ENCODE data around the gene GOLGA2. TPM values are rescaled to one million over a fixed set of nuclear protein-coding genes. Genes with fewer than 3 reads are reported as not detected.
A peak's percentile ranks its signal among the peaks of the same experiment; 100 is the strongest.

The GOLGA2 gene
- total RNA-seq, 1 donor from 2014 or later = 105 TPM

GRCh38 chr9:128243215-128244018 is 32.4 kb downstream of the GOLGA2 start:
- Mint-ChIP-seq H3K4me3 (ENCODE audit: unreplicated experiment) (peak overlapping the region; percentile 4), H3K9me3 (ENCODE audit: unreplicated experiment) (no peaks in the 10 kb centered on the region), H3K27ac (ENCODE audit: unreplicated experiment) (no peak overlapping the region), H3K36me3 (ENCODE audit: low read depth, unreplicated experiment) (peaks cover 19% of the 10 kb centered on the region), H3K4me1 (ENCODE audit: low read depth, unreplicated experiment) (peaks cover 14% of the 10 kb centered on the region), H3K27me3 (ENCODE audit: low read depth, unreplicated experiment) (no peaks in the 10 kb centered on the region)
- Histone ChIP-seq H3K4me1 (ENCODE audit: insufficient read depth, low read length) (peaks cover 31% of the 10 kb centered on the region), H3K79me2 (ENCODE audit: insufficient read depth, low read length) (no peaks in the 10 kb centered on the region), H3K27ac (ENCODE audit: low read depth, low read length) (no peak overlapping the region), H2AFZ (ENCODE audit: low read depth, low read length) (no peak overlapping the region), H3K4me2 (ENCODE audit: low read length) (peak overlapping the region; percentile 45), H3K36me3 (ENCODE audit: insufficient read depth, low read length) (no peaks in the 10 kb centered on the region), H3K27me3 (ENCODE audit: insufficient read depth, low read length) (no peaks in the 10 kb centered on the region), H3K4me3 (ENCODE audit: insufficient read depth, low read depth, low read length) (no peak overlapping the region), H3K9me3 (ENCODE audit: insufficient read depth, low read depth, low read length) (no peaks in the 10 kb centered on the region), H4K20me1 (ENCODE audit: insufficient read depth, low read length) (no peaks in the 10 kb centered on the region), H3K9ac (ENCODE audit: low read length) (no peak overlapping the region)
- DNase-seq (ENCODE audit: low read depth) (no peak), FAIRE-seq (no peak)
- TF ChIP-seq, protein P1, sequence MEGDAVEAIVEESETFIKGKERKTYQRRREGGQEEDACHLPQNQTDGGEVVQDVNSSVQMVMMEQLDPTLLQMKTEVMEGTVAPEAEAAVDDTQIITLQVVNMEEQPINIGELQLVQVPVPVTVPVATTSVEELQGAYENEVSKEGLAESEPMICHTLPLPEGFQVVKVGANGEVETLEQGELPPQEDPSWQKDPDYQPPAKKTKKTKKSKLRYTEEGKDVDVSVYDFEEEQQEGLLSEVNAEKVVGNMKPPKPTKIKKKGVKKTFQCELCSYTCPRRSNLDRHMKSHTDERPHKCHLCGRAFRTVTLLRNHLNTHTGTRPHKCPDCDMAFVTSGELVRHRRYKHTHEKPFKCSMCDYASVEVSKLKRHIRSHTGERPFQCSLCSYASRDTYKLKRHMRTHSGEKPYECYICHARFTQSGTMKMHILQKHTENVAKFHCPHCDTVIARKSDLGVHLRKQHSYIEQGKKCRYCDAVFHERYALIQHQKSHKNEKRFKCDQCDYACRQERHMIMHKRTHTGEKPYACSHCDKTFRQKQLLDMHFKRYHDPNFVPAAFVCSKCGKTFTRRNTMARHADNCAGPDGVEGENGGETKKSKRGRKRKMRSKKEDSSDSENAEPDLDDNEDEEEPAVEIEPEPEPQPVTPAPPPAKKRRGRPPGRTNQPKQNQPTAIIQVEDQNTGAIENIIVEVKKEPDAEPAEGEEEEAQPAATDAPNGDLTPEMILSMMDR (IDR thresholded peaks at IDR 0.05; ENCODE audit: insufficient read depth, low read depth, low read length) = no peak
- no peak for TF ChIP-seq EZH2 (IDR thresholded peaks at IDR 0.05; ENCODE audit: insufficient read depth, low read length)

DNA sequence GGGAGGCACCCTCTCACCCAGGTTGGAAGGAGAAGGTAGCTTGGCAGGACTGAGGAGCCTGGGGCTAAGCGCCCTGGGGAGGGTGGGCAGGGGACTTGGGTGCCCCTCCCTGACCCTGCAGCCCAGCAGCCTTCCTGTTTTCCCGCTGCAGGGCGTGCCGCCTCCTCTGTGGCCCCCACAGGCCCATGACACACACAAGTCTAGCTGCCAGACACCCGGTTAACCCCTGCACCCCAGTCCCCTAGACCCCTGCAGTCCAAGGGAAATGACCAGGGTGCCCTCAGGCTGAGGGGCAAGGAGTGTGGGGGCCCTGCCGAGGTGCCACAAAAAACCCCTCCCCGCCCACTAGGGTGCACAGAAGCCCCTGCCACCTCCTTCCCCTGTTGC is 33.0 kb downstream of the GOLGA2 start:
- no peak overlapping the region for H2AFZ ChIP-seq (ENCODE audit: low read depth, low read length)
- no peak overlapping the region for H3K27ac Mint-ChIP-seq (ENCODE audit: unreplicated experiment)
- FAIRE-seq (no peak), DNase-seq (ENCODE audit: low read depth) (no peak)
- H3K27me3 ChIP-seq (ENCODE audit: insufficient read depth, low read length) = no peaks in the 10 kb centered on the region
- H3K9ac ChIP-seq (ENCODE audit: low read length) = no peak overlapping the region
- no peaks in the 10 kb centered on the region for H3K9me3 ChIP-seq (ENCODE audit: insufficient read depth, low read depth, low read length)
- H3K27ac ChIP-seq (ENCODE audit: low read depth, low read length) = no peak overlapping the region
- H3K4me3 ChIP-seq (ENCODE audit: insufficient read depth, low read depth, low read length) = no peak overlapping the region
- no peaks in the 10 kb centered on the region for H3K36me3 ChIP-seq (ENCODE audit: insufficient read depth, low read length)
- peaks cover 16% of the 10 kb centered on the region for H3K36me3 Mint-ChIP-seq (ENCODE audit: low read depth, unreplicated experiment)
- H4K20me1 ChIP-seq (ENCODE audit: insufficient read depth, low read length) = no peaks in the 10 kb centered on the region
- no peak overlapping the region for H3K4me2 ChIP-seq (ENCODE audit: low read length)
- H3K27me3 Mint-ChIP-seq (ENCODE audit: low read depth, unreplicated experiment) = no peaks in the 10 kb centered on the region
- no peaks in the 10 kb centered on the region for H3K9me3 Mint-ChIP-seq (ENCODE audit: unreplicated experiment)
- no peak for TF ChIP-seq EZH2 (IDR thresholded peaks at IDR 0.05; ENCODE audit: insufficient read depth, low read length)
- TF ChIP-seq, protein P1 (IDR thresholded peaks at IDR 0.05; ENCODE audit: insufficient read depth, low read depth, low read length) = no peak
- no peak overlapping the region for H3K4me3 Mint-ChIP-seq (ENCODE audit: unreplicated experiment)
- H3K4me1 Mint-ChIP-seq (ENCODE audit: low read depth, unreplicated experiment) = peaks cover 14% of the 10 kb centered on the region
- peaks cover 31% of the 10 kb centered on the region for H3K4me1 ChIP-seq (ENCODE audit: insufficient read depth, low read length)
- no peaks in the 10 kb centered on the region for H3K79me2 ChIP-seq (ENCODE audit: insufficient read depth, low read length)

GRCh38 chr9:128242124-128242523 is 33.7 kb downstream of the GOLGA2 start:
- H3K36me3 Mint-ChIP-seq (ENCODE audit: low read depth, unreplicated experiment) = peaks cover 16% of the 10 kb centered on the region
- no peak for FAIRE-seq
- Histone ChIP-seq H2AFZ (ENCODE audit: low read depth, low read length) (no peak overlapping the region), H4K20me1 (ENCODE audit: insufficient read depth, low read length) (no peaks in the 10 kb centered on the region), H3K4me2 (ENCODE audit: low read length) (no peak overlapping the region), H3K27me3 (ENCODE audit: insufficient read depth, low read length) (no peaks in the 10 kb centered on the region), H3K9me3 (ENCODE audit: insufficient read depth, low read depth, low read length) (no peaks in the 10 kb centered on the region), H3K27ac (ENCODE audit: low read depth, low read length) (no peak overlapping the region), H3K79me2 (ENCODE audit: insufficient read depth, low read length) (no peaks in the 10 kb centered on the region), H3K9ac (ENCODE audit: low read length) (no peak overlapping the region), H3K4me1 (ENCODE audit: insufficient read depth, low read length) (peaks cover 31% of the 10 kb centered on the region), H3K4me3 (ENCODE audit: insufficient read depth, low read depth, low read length) (no peak overlapping the region), H3K36me3 (ENCODE audit: insufficient read depth, low read length) (no peaks in the 10 kb centered on the region)
- H3K27ac Mint-ChIP-seq (ENCODE audit: unreplicated experiment) = no peak overlapping the region
- DNase-seq (ENCODE audit: low read depth) = no peak
- TF ChIP-seq EZH2 (IDR thresholded peaks at IDR 0.05; ENCODE audit: insufficient read depth, low read length) = no peak
- TF ChIP-seq, protein P1 (IDR thresholded peaks at IDR 0.05; ENCODE audit: insufficient read depth, low read depth, low read length) = no peak
- H3K9me3 Mint-ChIP-seq (ENCODE audit: unreplicated experiment) = no peaks in the 10 kb centered on the region
- no peak overlapping the region for H3K4me3 Mint-ChIP-seq (ENCODE audit: unreplicated experiment)
- H3K4me1 Mint-ChIP-seq (ENCODE audit: low read depth, unreplicated experiment) = peaks cover 14% of the 10 kb centered on the region
- H3K27me3 Mint-ChIP-seq (ENCODE audit: low read depth, unreplicated experiment) = no peaks in the 10 kb centered on the region
